ENCODE measurements around the gene GAPDHS.

The GAPDHS gene

GRCh38 chr19:35533201-35533821, at the start of gene GAPDHS:
Gene GAPDHS (plus strand): TSS chr19:35533456. CDS start chr19:35533528, 72 bp downstream.
- Histone ChIP-seq H3K4me1 (ENCODE audit: control insufficient read depth, insufficient read depth, low read length) (no peaks in the 10 kb centered on the region), H3K9me3 (ENCODE audit: control insufficient read depth, low read length) (no peaks in the 10 kb centered on the region), H3K9ac (ENCODE audit: low read length) (no peak within 1 kb of the TSS), H3K27me3 (ENCODE audit: control insufficient read depth, insufficient read depth, low read length) (peaks cover 43% of the 10 kb centered on the region), H3K36me3 (ENCODE audit: control insufficient read depth, insufficient read depth, low read length) (no peaks in the 10 kb centered on the region), H3K4me3 (ENCODE audit: low read length) (no peak within 1 kb of the TSS)

DNA sequence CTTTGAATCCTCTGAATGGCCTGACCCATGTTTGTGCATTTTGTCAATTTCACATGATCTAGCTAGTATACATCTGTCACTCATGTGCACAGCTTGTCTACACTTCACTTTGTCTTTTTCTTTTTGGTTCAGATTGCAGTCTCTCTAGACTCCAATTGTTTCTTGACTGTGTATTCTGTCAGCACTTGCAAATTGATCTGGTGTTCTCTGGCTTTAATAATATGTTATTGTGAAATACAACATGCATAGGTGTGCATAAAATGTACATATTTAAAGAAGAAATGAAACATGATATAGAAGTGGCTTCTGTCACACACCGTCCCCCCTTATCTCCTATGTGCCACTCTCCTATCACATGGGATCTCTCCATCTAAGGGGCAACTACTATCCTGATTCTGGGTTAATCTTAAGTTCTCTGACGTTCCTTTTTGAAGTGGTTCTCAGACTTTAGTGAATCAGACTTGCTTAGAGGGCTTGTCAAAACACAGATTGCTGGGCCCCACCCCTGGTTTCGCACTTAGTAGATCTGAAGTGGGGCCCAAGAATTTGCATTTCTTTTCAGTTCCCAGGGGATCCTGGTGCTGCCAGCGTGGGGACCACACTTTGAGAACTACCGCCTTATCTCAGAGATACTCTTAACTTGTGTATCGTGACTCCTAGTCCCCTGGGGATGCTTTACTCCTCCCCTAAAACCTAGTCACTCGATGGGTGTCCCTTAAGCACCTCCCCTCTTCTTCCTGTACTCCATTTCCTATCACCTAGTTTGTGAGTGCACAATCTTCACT, 48.8 kb upstream of the GAPDHS start:
- no peaks in the 10 kb centered on the region for H3K4me1 ChIP-seq (ENCODE audit: control insufficient read depth, insufficient read depth, low read length)
- no peaks in the 10 kb centered on the region for H3K9me3 ChIP-seq (ENCODE audit: control insufficient read depth, low read length)
- H3K9ac ChIP-seq (ENCODE audit: low read length) = no peak overlapping the region
- H3K27me3 ChIP-seq (ENCODE audit: control insufficient read depth, insufficient read depth, low read length) = peaks cover 8% of the 10 kb centered on the region
- no peak overlapping the region for H3K4me3 ChIP-seq (ENCODE audit: low read length)
- no peaks in the 10 kb centered on the region for H3K36me3 ChIP-seq (ENCODE audit: control insufficient read depth, insufficient read depth, low read length)

DNA sequence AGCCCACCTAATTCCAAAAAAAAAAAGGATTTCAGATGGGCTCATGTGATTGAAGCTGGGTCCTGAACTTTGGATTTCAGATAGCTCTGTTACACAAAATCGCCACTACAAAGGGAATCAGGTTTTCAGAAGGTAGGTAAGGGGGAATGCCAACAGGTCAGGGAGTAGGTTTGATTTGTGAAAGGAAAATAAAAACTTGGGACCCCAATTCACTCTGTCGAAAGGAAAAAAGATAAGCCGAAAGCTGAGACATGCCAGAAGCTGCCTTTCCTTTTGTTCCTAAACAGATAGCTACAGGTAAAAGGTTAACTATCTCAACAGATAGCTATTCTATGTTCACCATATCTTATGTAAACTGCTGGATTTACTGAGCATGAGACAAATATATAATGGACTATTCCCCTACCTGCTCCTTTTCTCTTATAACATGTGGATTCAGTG, 47.0 kb upstream of the GAPDHS start:
- H3K36me3 ChIP-seq (ENCODE audit: control insufficient read depth, insufficient read depth, low read length) = no peaks in the 10 kb centered on the region
- peaks cover 8% of the 10 kb centered on the region for H3K27me3 ChIP-seq (ENCODE audit: control insufficient read depth, insufficient read depth, low read length)
- H3K9me3 ChIP-seq (ENCODE audit: control insufficient read depth, low read length) = no peaks in the 10 kb centered on the region
- H3K9ac ChIP-seq (ENCODE audit: low read length) = no peak overlapping the region
- no peaks in the 10 kb centered on the region for H3K4me1 ChIP-seq (ENCODE audit: control insufficient read depth, insufficient read depth, low read length)
- H3K4me3 ChIP-seq (ENCODE audit: low read length) = no peak overlapping the region

DNA sequence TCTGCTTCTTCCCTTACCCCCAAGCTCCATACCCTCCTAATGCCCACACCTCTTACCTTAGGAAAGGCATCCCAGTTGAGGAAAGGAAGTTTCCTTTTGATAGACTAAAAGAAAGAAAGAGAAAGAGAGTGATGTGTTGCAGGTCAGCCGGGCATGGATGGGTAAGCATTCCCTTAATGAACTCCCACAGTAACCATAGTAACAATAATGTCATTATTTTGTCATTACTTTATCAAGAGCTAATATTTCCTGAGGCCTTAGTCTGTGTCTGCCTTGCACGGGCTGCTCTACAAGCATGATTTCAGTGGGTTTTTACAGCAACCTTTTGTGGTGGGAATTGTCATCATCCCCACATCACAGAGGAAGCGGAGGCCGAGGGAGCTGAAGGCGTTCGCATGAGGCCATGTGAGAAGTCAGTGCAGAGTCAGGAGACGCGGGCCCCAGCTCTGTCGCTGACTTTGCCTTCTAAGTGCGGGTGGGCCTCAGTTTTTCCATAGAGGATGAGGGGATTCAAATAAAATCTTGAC, 45.5 kb upstream of the GAPDHS start:
- H3K4me3 ChIP-seq (ENCODE audit: low read length) = no peak overlapping the region
- H3K36me3 ChIP-seq (ENCODE audit: control insufficient read depth, insufficient read depth, low read length) = no peaks in the 10 kb centered on the region
- H3K4me1 ChIP-seq (ENCODE audit: control insufficient read depth, insufficient read depth, low read length) = no peaks in the 10 kb centered on the region
- H3K9ac ChIP-seq (ENCODE audit: low read length) = no peak overlapping the region
- peaks cover 8% of the 10 kb centered on the region for H3K27me3 ChIP-seq (ENCODE audit: control insufficient read depth, insufficient read depth, low read length)
- H3K9me3 ChIP-seq (ENCODE audit: control insufficient read depth, low read length) = no peaks in the 10 kb centered on the region

GRCh38 chr19:35488677-35489076, 44.6 kb upstream of the GAPDHS start:
- no peaks in the 10 kb centered on the region for H3K4me1 ChIP-seq (ENCODE audit: control insufficient read depth, insufficient read depth, low read length)
- no peak overlapping the region for H3K4me3 ChIP-seq (ENCODE audit: low read length)
- peaks cover 8% of the 10 kb centered on the region for H3K27me3 ChIP-seq (ENCODE audit: control insufficient read depth, insufficient read depth, low read length)
- H3K9ac ChIP-seq (ENCODE audit: low read length) = no peak overlapping the region
- H3K9me3 ChIP-seq (ENCODE audit: control insufficient read depth, low read length) = no peaks in the 10 kb centered on the region
- H3K36me3 ChIP-seq (ENCODE audit: control insufficient read depth, insufficient read depth, low read length) = no peaks in the 10 kb centered on the region

DNA sequence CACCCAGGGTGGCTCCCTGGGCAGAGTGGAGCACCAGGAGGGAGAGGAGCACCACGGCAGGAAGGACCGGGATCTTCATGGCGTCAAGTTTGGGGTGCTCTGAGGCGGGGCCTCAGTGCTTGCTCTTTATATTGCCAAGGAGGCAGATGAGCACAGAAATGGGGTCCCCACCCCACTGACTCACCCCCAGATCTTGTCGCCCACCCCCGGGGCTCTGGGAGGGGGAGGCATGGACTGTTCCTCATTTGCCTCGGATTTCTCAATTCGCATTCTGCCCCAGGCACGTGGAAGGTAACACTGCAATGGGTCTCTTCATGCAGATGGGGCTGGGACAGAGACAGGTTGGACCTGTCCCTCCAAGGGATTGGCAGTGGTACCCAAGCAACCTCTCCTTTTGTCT, 42.9 kb upstream of the GAPDHS start, which contains the start of gene KRTDAP:
TSS of gene KRTDAP (minus strand) at position 101 of the 400 bp plus-strand sequence. CDS start at position 79, 22 bp downstream.
- H3K9ac ChIP-seq (ENCODE audit: low read length) = no peak within 1 kb of the TSS
- H3K4me1 ChIP-seq (ENCODE audit: control insufficient read depth, insufficient read depth, low read length) = peaks cover 4% of the 10 kb centered on the region
- peaks cover 12% of the 10 kb centered on the region for H3K27me3 ChIP-seq (ENCODE audit: control insufficient read depth, insufficient read depth, low read length)
- H3K36me3 ChIP-seq (ENCODE audit: control insufficient read depth, insufficient read depth, low read length) = no peaks in the 10 kb centered on the region
- no peaks in the 10 kb centered on the region for H3K9me3 ChIP-seq (ENCODE audit: control insufficient read depth, low read length)
- no peak within 1 kb of the TSS for H3K4me3 ChIP-seq (ENCODE audit: low read length)

DNA sequence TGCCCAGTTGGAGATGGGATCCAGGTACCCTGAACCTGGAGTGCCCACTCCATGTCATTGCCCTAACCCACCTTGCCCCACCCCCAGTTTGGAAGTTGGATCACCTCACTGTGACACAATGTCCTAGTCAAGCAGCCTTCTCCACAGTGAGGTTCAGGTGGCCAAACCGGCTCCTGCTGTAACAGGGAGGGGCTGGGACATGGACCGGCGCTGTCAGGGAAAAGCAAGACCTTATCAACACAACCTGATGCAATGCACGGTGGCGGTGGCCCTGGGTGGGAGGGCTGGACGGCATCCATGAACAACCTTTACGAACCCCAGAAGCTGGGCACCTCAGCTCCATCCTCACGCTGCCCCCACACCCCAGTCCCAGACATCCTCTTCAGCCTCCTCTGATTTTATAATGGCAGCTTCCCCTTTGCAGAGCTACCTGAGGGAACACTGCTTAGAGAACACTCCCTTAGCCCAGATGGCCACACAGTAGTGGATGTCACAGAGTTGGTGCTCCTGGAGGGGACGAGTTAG, 41.4 kb upstream of the GAPDHS start:
- H3K4me3 ChIP-seq (ENCODE audit: low read length) = no peak overlapping the region
- no peaks in the 10 kb centered on the region for H3K9me3 ChIP-seq (ENCODE audit: control insufficient read depth, low read length)
- H3K27me3 ChIP-seq (ENCODE audit: control insufficient read depth, insufficient read depth, low read length) = peaks cover 8% of the 10 kb centered on the region
- no peak overlapping the region for H3K9ac ChIP-seq (ENCODE audit: low read length)
- H3K4me1 ChIP-seq (ENCODE audit: control insufficient read depth, insufficient read depth, low read length) = peaks cover 6% of the 10 kb centered on the region
- no peaks in the 10 kb centered on the region for H3K36me3 ChIP-seq (ENCODE audit: control insufficient read depth, insufficient read depth, low read length)

DNA sequence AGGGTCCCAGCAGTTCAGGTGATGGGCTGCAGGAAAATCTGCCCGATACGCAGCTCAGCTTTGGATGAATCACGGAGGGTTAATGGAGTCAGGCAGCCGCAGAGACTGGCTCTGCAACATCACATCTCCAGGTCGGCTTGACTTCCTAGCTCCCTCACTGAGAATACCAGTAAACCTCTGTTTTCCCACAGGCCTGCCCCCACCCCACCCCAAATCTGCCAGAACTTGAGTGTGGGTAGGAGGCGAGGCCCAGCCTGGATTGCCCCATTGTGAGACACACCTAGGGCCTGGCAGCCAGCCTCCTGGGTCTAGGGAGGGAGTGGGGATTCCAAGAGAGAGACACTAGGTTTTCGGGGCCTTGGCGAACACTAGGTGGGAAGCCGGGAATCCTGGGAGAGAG, 39.3 kb upstream of the GAPDHS start:
- Histone ChIP-seq H3K9me3 (ENCODE audit: control insufficient read depth, low read length) (no peaks in the 10 kb centered on the region), H3K4me1 (ENCODE audit: control insufficient read depth, insufficient read depth, low read length) (peaks cover 6% of the 10 kb centered on the region), H3K27me3 (ENCODE audit: control insufficient read depth, insufficient read depth, low read length) (peaks cover 4% of the 10 kb centered on the region), H3K36me3 (ENCODE audit: control insufficient read depth, insufficient read depth, low read length) (no peaks in the 10 kb centered on the region), H3K9ac (ENCODE audit: low read length) (no peak overlapping the region), H3K4me3 (ENCODE audit: low read length) (no peak overlapping the region)

DNA sequence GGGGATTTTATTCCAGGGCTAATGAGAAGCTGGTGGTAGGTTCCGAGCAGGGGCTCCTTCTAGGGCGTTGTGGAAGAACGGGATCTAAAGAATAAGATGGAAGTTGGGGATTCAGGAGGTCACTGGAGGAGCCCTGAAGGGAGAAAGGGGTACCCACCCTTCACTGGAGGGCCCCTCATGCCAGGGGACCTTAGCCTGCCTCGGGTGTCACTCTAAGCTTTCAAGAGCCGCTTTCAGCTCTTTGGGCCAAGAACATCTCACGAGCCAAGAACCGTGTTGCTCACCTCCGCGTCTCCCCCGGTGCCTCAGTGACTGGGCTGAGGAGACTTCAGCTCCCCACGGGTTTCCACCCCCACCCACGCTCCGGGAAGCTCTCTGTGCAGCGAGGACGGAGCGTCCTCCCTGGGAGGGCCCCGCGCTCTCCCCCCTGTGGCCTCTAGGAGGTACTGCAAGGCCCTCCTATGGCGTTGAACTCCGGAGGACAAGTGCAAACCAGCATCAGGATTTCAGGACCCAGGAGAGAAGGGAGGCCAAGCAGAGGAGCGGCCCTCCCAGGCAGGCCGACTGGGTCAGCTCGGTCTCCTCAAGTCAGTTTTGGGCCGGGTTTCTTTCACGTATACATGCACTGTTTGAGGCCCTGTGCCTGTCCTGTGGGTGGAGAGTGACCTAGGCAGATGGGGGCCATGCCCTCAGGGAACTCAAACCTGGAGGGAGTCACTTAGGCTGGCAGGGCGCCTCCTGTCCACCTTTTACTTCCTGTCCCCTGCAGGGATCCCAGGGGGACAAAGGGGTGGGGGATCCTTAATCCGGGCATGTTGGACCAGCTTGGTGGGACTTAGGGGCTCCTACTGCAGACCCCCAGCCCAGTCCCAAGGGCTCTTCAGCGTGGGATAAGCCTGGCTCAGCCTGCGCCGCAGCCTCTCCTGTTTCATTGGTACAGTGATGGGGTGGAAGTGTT, 37.9 kb upstream of the GAPDHS start:
- no peaks in the 10 kb centered on the region for H3K36me3 ChIP-seq (ENCODE audit: control insufficient read depth, insufficient read depth, low read length)
- no peak overlapping the region for H3K4me3 ChIP-seq (ENCODE audit: low read length)
- H3K9ac ChIP-seq (ENCODE audit: low read length) = no peak overlapping the region
- peaks cover 4% of the 10 kb centered on the region for H3K27me3 ChIP-seq (ENCODE audit: control insufficient read depth, insufficient read depth, low read length)
- H3K4me1 ChIP-seq (ENCODE audit: control insufficient read depth, insufficient read depth, low read length) = peaks cover 6% of the 10 kb centered on the region
- H3K9me3 ChIP-seq (ENCODE audit: control insufficient read depth, low read length) = no peaks in the 10 kb centered on the region

- H3K9ac ChIP-seq (ENCODE audit: low read length) = no peak overlapping the region
- no peak overlapping the region for H3K4me3 ChIP-seq (ENCODE audit: low read length)
- H3K36me3 ChIP-seq (ENCODE audit: control insufficient read depth, insufficient read depth, low read length) = no peaks in the 10 kb centered on the region
- H3K27me3 ChIP-seq (ENCODE audit: control insufficient read depth, insufficient read depth, low read length) = peaks cover 4% of the 10 kb centered on the region
- no peaks in the 10 kb centered on the region for H3K9me3 ChIP-seq (ENCODE audit: control insufficient read depth, low read length)
- H3K4me1 ChIP-seq (ENCODE audit: control insufficient read depth, insufficient read depth, low read length) = peaks cover 6% of the 10 kb centered on the region
These were observed 35.9 kb upstream of the GAPDHS start for GRCh38 chr19:35497406-35497805.

DNA sequence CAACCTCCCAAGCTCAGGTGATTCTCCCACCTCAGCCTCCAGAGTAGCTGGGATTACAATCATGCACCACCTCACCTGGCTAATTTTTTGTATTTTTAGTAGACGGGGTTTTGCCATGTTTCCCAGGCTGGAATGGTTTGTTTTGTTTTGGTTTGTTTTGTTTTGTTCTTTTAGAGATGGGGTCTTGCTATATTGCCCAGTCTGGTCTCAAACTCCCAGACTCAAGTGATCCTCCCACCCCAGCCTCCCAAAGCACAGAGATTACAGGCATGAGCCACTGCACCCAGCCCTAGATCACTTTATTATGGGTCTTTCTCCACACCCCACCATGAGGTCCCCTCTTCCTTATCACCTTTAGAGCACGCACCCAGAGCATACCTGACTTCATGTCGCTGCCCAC, 35.0 kb upstream of the GAPDHS start:
- Histone ChIP-seq H3K27me3 (ENCODE audit: control insufficient read depth, insufficient read depth, low read length) (peaks cover 4% of the 10 kb centered on the region), H3K4me3 (ENCODE audit: low read length) (no peak overlapping the region), H3K9me3 (ENCODE audit: control insufficient read depth, low read length) (no peaks in the 10 kb centered on the region), H3K4me1 (ENCODE audit: control insufficient read depth, insufficient read depth, low read length) (peaks cover 6% of the 10 kb centered on the region), H3K36me3 (ENCODE audit: control insufficient read depth, insufficient read depth, low read length) (no peaks in the 10 kb centered on the region), H3K9ac (ENCODE audit: low read length) (no peak overlapping the region)
